Keratinocyte (primary cell): Measurements from ENCODE around the gene CTIF. TPM values are rescaled to one million over a fixed set of nuclear protein-coding genes. Genes with fewer than 3 reads are reported as not detected.

Experiments used
- DNase-seq: peaks from one replicate; pipeline ENCODE4 v3.0.0-alpha.2; 2011; ENCODE audit warnings: low read depth, missing footprints, low spot score
- FAIRE-seq: peaks from 2 replicates; lab custom pipeline; 2011; peaks lifted over from hg19 to GRCh38; lab: Jason Lieb, UNC
- H2AFZ ChIP-seq: 2 replicates; pipeline ENCODE4 v1.6.0; 2012; ENCODE audit warnings: low read length, control low read depth, inconsistent platforms; ENCODE audit not compliant: control insufficient read depth
- H3K27ac ChIP-seq: 2 replicates; pipeline ENCODE4 v1.5.1; 2011; ENCODE audit warnings: low read length; ENCODE audit not compliant: control insufficient read depth, insufficient read depth
- H3K27me3 ChIP-seq: 3 replicates; pipeline ENCODE4 v1.6.0; 2011; ENCODE audit warnings: low read length; ENCODE audit not compliant: control insufficient read depth, insufficient read depth; ENCODE audit errors: extremely low read depth
- H3K36me3 ChIP-seq, 2 experiments: 2 replicates in 1 of 2; 3 replicates in 1 of 2; pipeline ENCODE4 v1.5.1; 2011; ENCODE audit warnings: low read length in 2 of 2, mild to moderate bottlenecking in 1 of 2; ENCODE audit not compliant: control insufficient read depth in 2 of 2, insufficient read depth in 2 of 2; ENCODE audit errors: extremely low read depth in 1 of 2
- H3K4me1 ChIP-seq: 3 replicates; pipeline ENCODE4 v1.5.1; 2011; ENCODE audit warnings: low read length; ENCODE audit not compliant: control insufficient read depth, insufficient read depth; ENCODE audit errors: extremely low read depth
- H3K4me2 ChIP-seq: 3 replicates; pipeline ENCODE4 v1.6.0; 2011; ENCODE audit warnings: low read depth, low read length; ENCODE audit not compliant: control insufficient read depth, insufficient read depth; ENCODE audit errors: extremely low read depth
- H3K4me3 ChIP-seq, 3 experiments: fragments of 200-600 bp in 1 of 3; sonication (generic) in 1 of 3; 2 replicates in 2 of 3; 3 replicates in 1 of 3; pipeline ENCODE4 v1.5.1; 2011 to 2016; ENCODE audit warnings: low read length in 3 of 3, mild to moderate bottlenecking in 3 of 3, control low read depth in 2 of 3, inconsistent platforms in 1 of 3, low read depth in 1 of 3, mixed read lengths in 1 of 3, mixed run types in 1 of 3, moderate library complexity in 1 of 3; ENCODE audit not compliant: control insufficient read depth in 2 of 3, insufficient read depth in 2 of 3; ENCODE audit errors: extremely low read depth in 1 of 3
- H3K79me2 ChIP-seq: 2 replicates; pipeline ENCODE4 v1.6.0; 2012; ENCODE audit warnings: low read length; ENCODE audit not compliant: control insufficient read depth, insufficient read depth
- H3K9ac ChIP-seq: 3 replicates; pipeline ENCODE4 v1.6.0; 2011; ENCODE audit warnings: low read length; ENCODE audit not compliant: control insufficient read depth, insufficient read depth; ENCODE audit errors: extremely low read depth
- H3K9me1 ChIP-seq: 3 replicates; pipeline ENCODE4 v1.6.0; 2011; ENCODE audit warnings: low read length; ENCODE audit not compliant: control insufficient read depth, insufficient read depth; ENCODE audit errors: extremely low read depth
- H3K9me3 ChIP-seq: 2 replicates; pipeline ENCODE4 v1.5.1; 2012; ENCODE audit warnings: low read depth, low read length; ENCODE audit not compliant: control insufficient read depth
- H4K20me1 ChIP-seq: 3 replicates; pipeline ENCODE4 v1.6.0; 2011; ENCODE audit warnings: low read length; ENCODE audit not compliant: control insufficient read depth, insufficient read depth; ENCODE audit errors: extremely low read depth
- EZH2 ChIP-seq: IDR thresholded peaks from one replicate; pipeline ENCODE4 v1.6.1; 2012; ENCODE audit warnings: inconsistent platforms, mild to moderate bottlenecking, low read length, moderate library complexity
- dilution Hi-C: fragments of 300-500 bp; cut with MboI; formaldehyde crosslinking; loops from one replicate; pipeline ENCODE4 v1.7.0; 2020; ENCODE audit warnings: low sequenced_read_pairs; ENCODE audit not compliant: extremely low pct_ligation_motif_present
- polyA plus RNA-seq, 5 experiments: library from polyadenylated mRNA; depleted of rRNA in 3 of 5; stranded (reverse) in 3 of 5; stranded (forward) in 1 of 5; unstranded in 1 of 5; fragments of >200 nt; gene quantifications; 1 replicate in 1 of 5; 2 replicates in 3 of 5; 3 replicates in 1 of 5; pipeline versions ENCODE4 v1.2.1 to v1.2.3, GENCODE V29; 2011 to 2012; ENCODE audit warnings: missing spikeins in 2 of 5, low read depth in 1 of 5, low replicate concordance in 1 of 5
- TF ChIP-seq, protein P1 (sequence below), 3 experiments: IDR thresholded peaks in 1 of 3; conservative IDR thresholded peaks in 1 of 3; optimal IDR thresholded peaks in 1 of 3; 2 replicates in 2 of 3; 3 replicates in 1 of 3; pipeline versions ENCODE3 to v1.5.1; 2011; ENCODE audit warnings: low read length in 3 of 3, mild to moderate bottlenecking in 3 of 3, moderate library complexity in 2 of 3, control low read depth in 1 of 3, inconsistent platforms in 1 of 3; ENCODE audit not compliant: insufficient read depth in 2 of 3; ENCODE audit errors: extremely low read depth in 1 of 3

CTIF gene
- polyA plus RNA-seq, 1 donor (not counting 4 experiments of a cell fraction or from before 2014, with no cell fraction given): 15.0 TPM

DNA sequence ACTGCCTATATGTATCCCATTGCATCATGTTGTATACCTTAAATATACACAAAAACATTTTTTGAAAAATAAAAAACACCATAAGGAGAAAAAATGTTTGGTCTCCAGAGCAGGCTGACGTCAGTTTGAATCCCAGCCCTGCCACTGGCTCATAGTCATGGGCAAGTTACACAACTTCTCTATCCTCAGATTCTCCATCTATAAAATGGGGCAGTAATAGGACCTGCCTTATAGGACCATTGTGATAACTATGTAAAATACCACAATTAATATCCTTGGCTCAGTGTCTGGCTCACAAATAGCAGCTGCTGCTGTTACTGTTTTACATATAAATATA is 276.3 kb downstream of the CTIF start:
- DNase-seq: no peak
- Histone ChIP-seq H3K4me1 (peaks cover 17% of the 10 kb centered on the region), H3K36me3 (peaks cover 9 to 12% of the 10 kb centered on the region in 2 experiments), H3K79me2 (no peaks in the 10 kb centered on the region), H2AFZ (no peak overlapping the region), H4K20me1 (no peaks in the 10 kb centered on the region), H3K4me3 (no peak overlapping the region), H3K9ac (no peak overlapping the region), H3K4me2 (no peak overlapping the region), H3K9me3 (no peaks in the 10 kb centered on the region), H3K27ac (no peak overlapping the region), H3K27me3 (no peaks in the 10 kb centered on the region), H3K9me1 (no peaks in the 10 kb centered on the region)
- no peak for FAIRE-seq
- dilution Hi-C loops: no loop called here
- TF ChIP-seq, protein P1, sequence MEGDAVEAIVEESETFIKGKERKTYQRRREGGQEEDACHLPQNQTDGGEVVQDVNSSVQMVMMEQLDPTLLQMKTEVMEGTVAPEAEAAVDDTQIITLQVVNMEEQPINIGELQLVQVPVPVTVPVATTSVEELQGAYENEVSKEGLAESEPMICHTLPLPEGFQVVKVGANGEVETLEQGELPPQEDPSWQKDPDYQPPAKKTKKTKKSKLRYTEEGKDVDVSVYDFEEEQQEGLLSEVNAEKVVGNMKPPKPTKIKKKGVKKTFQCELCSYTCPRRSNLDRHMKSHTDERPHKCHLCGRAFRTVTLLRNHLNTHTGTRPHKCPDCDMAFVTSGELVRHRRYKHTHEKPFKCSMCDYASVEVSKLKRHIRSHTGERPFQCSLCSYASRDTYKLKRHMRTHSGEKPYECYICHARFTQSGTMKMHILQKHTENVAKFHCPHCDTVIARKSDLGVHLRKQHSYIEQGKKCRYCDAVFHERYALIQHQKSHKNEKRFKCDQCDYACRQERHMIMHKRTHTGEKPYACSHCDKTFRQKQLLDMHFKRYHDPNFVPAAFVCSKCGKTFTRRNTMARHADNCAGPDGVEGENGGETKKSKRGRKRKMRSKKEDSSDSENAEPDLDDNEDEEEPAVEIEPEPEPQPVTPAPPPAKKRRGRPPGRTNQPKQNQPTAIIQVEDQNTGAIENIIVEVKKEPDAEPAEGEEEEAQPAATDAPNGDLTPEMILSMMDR (optimal IDR thresholded peaks at IDR 0.05 in 1 of 3, IDR thresholded peaks at IDR 0.05 in 1 of 3, conservative IDR thresholded peaks at IDR 0.05 in 1 of 3; ENCODE audit: extremely low read depth in 1 of 3, insufficient read depth in 2 of 3, low read length in 3 of 3): no peak
- no peak for TF ChIP-seq EZH2

DNA sequence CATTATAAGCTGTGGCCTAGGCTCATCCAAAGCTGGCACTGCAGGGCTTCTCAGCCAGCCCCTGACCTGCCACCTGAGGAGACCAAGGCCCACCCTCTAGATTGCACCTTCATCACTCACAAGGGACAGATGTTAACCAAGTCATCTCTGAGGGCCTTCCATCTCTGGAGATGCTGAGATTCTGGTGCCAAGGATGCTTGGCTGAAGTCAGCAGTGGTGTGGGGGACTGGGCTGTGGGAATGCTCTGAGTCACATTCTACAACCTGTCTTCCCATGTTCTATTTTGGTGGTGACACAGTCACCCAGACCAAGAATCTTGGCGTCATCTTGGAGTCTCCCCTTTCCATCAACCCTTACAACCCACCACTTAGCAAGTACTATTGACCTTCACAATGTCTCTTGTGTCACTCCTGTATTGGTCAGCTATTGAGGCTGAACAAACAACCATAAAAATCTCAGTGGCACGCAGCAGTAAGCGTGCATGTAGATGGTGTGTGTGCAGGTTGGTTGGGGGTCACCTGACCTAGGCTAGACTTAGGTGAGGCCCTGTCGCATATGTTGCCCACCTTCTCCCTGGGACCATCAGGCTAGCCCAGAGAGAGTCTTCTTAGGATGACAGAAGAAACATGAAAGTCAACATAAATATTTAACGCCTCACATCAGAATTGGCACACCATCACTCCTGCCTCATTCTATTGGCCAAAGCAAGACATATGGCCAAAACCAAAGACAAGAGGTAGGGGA is 276.9 kb downstream of the CTIF start:
- Histone ChIP-seq H3K27me3 (no peaks in the 10 kb centered on the region), H3K36me3 (peaks cover 9 to 14% of the 10 kb centered on the region in 2 experiments), H3K4me1 (peaks cover 17% of the 10 kb centered on the region), H3K4me2 (no peak overlapping the region), H3K79me2 (no peaks in the 10 kb centered on the region), H3K9me3 (no peaks in the 10 kb centered on the region), H3K9me1 (no peaks in the 10 kb centered on the region), H3K9ac (no peak overlapping the region), H3K27ac (no peak overlapping the region), H4K20me1 (no peaks in the 10 kb centered on the region), H2AFZ (no peak overlapping the region), H3K4me3 (no peak overlapping the region)
- FAIRE-seq (no peak), DNase-seq (no peak)
- dilution Hi-C loops: no loop called here
- TF ChIP-seq, protein P1 (optimal IDR thresholded peaks at IDR 0.05 in 1 of 3, IDR thresholded peaks at IDR 0.05 in 1 of 3, conservative IDR thresholded peaks at IDR 0.05 in 1 of 3; ENCODE audit: extremely low read depth in 1 of 3, insufficient read depth in 2 of 3, low read length in 3 of 3): no peak
- TF ChIP-seq EZH2: no peak
